DMS114 treated with DMSO at 0.1 percent for 48 hours (cell line): ENCODE results near the gene UNKL.

ENCODE experiments used
- DNase-seq: peaks from one replicate; lab custom pipeline; 2025; ENCODE audit not compliant: unreplicated experiment; lab: John Stamatoyannopoulos, UW

Gene UNKL

GRCh38 chr16:1378804-1379303, 35.6 kb downstream of the UNKL start:
- no peak for DNase-seq

GRCh38 chr16:1378087-1378803, 36.3 kb downstream of the UNKL start:
- no peak for DNase-seq

GRCh38 chr16:1377406-1378010, 37.0 kb downstream of the UNKL start:
- DNase-seq, result no peak

DNA sequence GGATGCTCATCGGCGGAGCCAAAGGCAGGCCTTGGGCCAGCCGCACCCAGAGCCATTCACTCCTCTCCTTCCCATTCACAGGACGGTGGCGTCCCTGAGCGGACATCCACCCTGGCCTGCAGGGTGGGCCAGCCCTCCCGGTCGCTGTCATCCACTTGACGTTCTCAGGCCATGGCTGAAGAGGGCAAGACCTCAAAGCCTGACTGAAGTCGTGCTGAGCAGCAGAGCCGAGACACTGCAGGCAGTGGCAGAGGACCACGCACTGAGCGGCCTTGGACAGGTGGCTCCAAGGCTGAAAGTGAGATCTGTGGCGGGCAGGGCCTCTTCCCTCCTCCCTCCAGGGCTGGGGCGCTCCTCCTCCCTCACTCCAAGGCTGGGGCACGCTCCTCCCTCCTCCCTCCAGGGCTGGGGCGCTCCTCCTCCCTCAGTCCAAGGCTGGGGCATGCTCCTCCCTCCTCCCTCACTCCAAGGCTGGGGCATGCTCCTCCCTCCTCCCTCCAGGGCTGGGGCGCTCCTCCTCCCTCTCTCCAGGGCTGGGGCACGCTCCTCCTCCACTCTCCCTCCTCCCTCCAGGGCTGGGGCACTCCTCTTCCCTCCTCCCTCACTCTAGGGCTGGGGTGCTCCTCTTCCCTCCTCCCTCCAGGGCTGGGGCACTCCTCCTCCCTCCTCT, 38.6 kb downstream of the UNKL start:
- no peak for DNase-seq

DNA sequence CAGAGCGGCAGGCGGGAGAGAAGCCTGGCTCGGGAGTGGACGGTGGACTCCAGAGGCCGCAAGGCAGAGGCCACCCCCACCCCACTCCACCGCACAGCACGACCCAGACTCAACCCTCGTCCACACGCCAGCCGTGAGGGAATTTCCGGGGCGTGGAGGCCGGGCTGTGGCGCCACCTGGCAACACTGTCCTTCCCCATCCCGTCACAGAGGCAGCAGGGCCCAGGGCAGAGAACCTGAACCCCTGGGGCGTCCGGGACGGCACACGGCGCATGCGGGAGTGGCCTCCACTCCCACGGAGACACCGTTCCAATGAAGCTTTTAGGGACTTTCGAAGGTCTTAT, 39.2 kb downstream of the UNKL start:
- no peak for DNase-seq

DNA sequence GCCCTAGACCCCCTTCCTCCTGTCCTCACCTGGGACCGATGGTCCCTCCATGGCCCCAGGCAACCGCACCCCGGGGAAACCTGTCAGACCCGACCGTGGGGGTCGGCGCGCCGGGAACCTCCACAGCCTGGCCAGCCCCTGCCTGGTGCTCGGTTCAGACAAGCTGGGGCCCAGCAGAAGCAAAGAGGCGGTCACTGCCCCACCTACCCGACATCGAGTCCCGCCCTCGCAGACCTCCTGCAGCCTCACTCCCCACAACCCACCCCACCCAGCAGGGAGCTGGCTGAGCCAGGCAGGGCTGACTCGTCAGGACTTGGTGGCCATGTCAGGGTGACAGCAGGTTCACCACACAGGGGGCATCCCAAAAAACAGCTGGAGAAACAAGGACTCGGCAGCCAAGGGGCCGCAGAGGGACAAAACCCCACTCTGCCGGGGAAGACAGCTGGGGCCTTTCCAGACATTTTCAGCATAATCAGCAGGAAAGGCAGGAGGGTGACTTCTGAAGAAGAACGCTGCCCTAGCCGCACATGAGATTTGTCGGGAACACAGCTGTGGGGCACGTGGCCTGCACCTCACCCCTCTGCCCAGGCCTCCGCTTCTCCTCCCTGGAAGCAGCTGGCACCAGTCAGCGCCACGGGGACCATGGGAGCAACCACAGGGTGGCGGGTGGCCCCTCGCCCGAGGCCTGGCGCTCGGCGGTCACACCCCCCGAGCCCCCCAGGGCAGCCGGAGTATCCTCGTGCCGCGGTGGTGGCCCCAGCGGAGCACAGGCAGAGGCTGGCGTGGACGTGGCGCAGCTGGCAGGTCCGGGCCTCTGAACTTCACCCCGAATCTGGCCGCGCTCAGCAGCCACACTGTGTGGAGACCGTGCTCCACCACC, 39.8 kb downstream of the UNKL start:
- DNase-seq, result no peak

DNA sequence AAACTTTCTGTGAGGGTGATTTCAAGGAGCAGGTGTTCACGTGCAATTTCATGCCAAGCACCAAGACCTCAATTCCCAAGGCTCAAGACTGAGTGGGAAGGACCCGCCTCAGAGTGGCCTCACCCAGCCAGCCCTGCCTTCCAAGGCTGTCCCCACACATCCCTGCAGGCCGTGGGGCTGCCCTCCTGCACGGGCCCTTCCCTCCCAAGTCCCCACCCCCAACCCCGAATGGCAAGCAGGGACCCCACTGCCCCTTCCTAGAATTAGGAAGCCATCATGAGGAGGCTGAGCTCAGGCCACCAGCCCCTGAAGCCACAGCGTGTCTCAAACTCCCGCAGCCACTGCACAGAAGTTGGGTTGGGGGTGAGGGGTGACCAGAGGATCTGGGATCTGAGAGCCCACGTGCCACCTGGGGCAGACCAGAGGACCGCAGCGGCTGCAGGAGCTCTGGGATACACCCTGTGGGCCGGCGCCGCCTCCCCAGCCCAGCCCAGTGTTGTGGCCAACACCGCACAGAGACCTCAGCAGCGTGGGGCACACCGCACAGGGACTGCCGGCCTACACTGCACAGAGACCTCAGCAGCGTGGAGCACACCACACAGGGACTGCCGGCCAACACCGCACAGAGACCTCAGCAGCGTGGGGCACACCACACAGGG, 42.1 kb downstream of the UNKL start:
- DNase-seq, result no peak

GRCh38 chr16:1371054-1371978, 43.2 kb downstream of the UNKL start:
- no peak for DNase-seq

DNA sequence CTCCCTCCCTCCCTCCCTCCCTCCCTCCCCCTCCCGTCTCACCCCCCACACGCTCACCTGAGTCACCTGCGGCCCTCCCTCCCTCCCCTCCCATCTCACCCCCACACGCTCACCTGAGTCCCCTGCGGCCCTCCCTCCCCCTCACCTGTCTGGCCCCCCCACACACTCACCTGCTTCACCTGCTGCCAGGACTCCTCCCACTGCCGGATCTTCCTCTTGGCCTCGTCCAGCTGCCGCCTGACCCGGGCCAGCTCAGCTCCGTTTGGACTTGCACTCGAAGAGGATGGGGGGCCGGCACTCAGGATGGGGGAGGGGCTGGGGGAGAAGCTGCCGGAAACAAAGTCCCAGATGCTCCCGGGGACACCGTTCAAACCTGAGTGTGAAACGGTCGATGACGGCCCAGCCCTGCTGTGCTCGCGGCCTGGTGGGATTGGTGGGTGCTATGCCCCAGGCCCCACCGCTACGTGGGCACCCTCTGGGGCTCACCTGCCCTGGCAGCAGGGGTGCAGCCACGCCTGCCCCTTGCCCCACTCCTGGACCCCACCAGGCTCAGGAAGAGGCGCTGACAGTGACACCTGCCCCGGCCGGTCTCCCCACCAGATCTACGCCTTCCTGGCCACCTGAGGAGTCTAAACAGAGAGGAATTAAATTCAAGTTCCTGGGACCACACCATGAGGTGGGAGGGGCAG, 46.9 kb downstream of the UNKL start:
- DNase-seq, result no peak

DNA sequence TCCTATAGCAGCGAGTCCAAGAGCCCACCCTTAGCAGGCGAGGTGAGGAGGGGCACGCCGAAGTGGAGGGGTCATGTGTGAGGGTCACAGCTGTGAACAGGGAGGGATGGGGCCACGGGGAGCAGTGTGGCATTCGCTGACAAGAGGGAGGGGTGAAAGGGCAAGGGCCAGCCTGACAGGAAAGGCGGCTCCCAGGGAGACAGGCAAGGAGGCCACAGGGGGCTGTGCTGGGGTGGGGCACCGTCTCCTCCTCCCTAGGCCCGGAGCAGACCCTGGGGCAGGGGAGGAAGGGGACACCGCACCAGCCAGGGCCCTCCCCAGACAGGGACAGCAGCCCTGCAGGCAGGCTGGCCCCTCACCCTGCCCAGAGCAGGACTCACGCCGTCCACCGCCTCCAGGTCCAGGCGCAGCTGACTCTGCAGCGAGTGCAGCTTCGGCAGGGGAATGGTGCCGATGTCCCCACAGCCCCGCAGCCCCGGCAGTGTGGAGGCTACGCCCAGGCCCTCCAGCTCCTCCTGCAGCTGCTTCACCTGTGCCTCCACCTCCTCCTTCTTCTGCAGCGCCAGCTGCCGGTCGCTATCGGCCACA, 47.7 kb downstream of the UNKL start:
- no peak for DNase-seq

GRCh38 chr16:1366060-1366711, 48.3 kb downstream of the UNKL start:
- DNase-seq, result no peak

DNA sequence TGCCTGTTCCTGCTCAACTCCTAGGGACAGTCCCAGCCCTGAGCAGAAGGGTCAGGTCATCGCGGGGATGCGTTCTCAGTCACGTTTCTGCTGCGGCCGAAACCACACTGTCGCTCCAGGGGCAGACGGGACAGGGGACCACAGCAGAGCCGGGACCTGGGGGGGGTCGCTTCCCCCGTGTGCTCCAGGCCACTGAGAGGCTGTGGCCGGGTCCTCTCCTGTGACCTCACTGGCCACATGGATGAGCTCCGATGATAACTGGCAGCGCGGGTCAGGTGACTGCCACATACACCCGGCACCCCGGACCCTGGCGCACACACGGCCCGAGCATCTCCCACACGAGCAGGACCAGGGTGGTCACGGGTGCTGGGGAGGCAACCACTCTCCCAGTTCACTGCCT, 50.0 kb downstream of the UNKL start:
- no peak for DNase-seq

GRCh38 chr16:1363501-1364041, 50.9 kb downstream of the UNKL start:
- DNase-seq, result no peak

DNA sequence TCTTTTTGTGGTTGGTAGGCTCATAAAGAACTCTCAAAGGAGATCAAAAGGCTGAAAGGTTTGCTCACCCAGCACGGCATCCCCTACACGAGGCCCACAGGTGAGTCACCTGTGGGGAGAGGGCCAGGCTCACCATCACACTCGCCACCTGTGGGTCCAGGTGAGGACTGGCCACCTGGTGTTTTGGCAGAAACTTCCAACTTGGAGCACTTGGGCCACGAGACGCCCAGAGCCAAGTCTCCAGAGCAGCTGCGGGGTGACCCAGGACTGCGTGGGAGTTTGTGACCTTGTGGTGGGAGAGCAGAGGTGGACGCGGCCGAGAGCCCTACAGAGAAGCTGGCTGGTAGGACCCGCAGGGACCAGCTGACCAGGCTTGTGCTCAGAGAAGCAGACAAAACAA, 51.7 kb downstream of the UNKL start:
- DNase-seq, result no peak

DNA sequence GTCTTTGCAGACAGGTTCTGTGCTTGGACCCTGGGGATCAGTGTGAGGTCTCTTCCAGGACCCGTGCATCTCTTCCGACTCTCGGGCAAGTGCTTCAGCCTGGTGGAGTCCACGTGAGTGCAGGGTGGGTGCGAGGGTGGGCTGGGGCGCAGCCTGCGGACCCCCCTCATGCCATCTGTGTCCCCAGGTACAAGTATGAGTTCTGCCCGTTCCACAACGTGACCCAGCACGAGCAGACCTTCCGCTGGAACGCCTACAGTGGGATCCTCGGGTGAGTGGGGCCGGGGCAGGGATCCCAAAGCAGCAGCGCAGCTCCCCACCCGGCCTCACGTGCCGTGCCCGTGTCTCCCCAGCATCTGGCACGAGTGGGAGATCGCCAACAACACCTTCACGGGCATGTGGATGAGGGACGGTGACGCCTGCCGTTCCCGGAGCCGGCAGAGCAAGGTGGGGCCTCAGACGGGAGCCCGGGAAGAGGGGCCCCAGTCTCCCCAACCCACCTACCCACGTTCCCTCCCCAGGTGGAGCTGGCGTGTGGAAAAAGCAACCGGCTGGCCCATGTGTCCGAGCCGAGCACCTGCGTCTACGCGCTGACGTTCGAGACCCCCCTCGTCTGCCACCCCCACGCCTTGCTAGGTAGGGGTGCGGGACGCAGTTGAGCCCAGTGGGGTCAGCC, 52.7 kb downstream of the UNKL start:
- DNase-seq, result no peak

GRCh38 chr16:1357906-1358566, 56.5 kb downstream of the UNKL start:
- no peak for DNase-seq
